Cardiac fibroblast (primary cell): Measurements from ENCODE around the gene TUB.

Experiments used
- DNase-seq, 2 donors: peaks; one replicate each; pipeline versions ENCODE4 v3.0.0 to v3.0.0-alpha.2; 2010; ENCODE audit warnings: low read depth in 2 of 2
- H3K4me3 ChIP-seq, 2 donors: replicated peaks in 1 of 2; 1 replicate in 1 of 2; 2 replicates in 1 of 2; pipeline ENCODE4 v1.5.1; 2011; ENCODE audit warnings: low read depth in 2 of 2, low read length in 2 of 2, mild to moderate bottlenecking in 2 of 2, moderate library complexity in 1 of 2
- CTCF ChIP-seq: IDR thresholded peaks from one replicate; pipeline ENCODE4 v1.5.1; 2011; ENCODE audit warnings: low read depth, mild to moderate bottlenecking, low read length, inconsistent platforms

TUB gene

GRCh38 chr11:8109675-8110074, 28.7 kb downstream of the TUB start:
- TF ChIP-seq CTCF: no peak

GRCh38 chr11:8110396-8110795, 29.4 kb downstream of the TUB start:
- TF ChIP-seq CTCF: no peak
- H3K4me3 ChIP-seq: no peak overlapping the region
- DNase-seq: no peak

More at GRCh38 chr11:8109675-8110074, 28.7 kb downstream of the TUB start:
- no peak overlapping the region for H3K4me3 ChIP-seq
- DNase-seq: no peak

GRCh38 chr11:8111636-8112035, 30.6 kb downstream of the TUB start:
- DNase-seq: no peak
- no peak for TF ChIP-seq CTCF
- no peak overlapping the region for H3K4me3 ChIP-seq

- TF ChIP-seq CTCF: no peak
- DNase-seq: no peak
- no peak overlapping the region for H3K4me3 ChIP-seq
Measured at GRCh38 chr11:8122173-8122764, 41.3 kb downstream of the TUB start.

- TF ChIP-seq CTCF: no peak
- DNase-seq: no peak
- no peak overlapping the region for H3K4me3 ChIP-seq
Measured at GRCh38 chr11:8126649-8127289, 45.8 kb downstream of the TUB start.

- no peak overlapping the region for H3K4me3 ChIP-seq
- no peak for TF ChIP-seq CTCF
- no peak for DNase-seq
Measured at GRCh38 chr11:8127447-8127846, 46.4 kb downstream of the TUB start.

GRCh38 chr11:8138526-8138925, 57.5 kb downstream of the TUB start:
- H3K4me3 ChIP-seq: no peak overlapping the region
- TF ChIP-seq CTCF: no peak
- DNase-seq: no peak
